Renal cortex interstitium (tissue), 11 donors: Measurements from ENCODE around the gene HAX1. TPM values are rescaled to one million over a fixed set of nuclear protein-coding genes. Genes with fewer than 3 reads are reported as not detected.
"Not testable (repeated sequence)": the region's sequence is repeated elsewhere in the genome, so short reads cannot be mapped to it uniquely, and the experiment has no call there.

Source experiments
- DNase-seq, 11 donors: peaks; one replicate each; pipeline ENCODE4 v3.0.0-alpha.2; 2013; ENCODE audit warnings: low read depth in 9 of 11, low spot score in 4 of 11; ENCODE audit errors: extremely low read depth in 1 of 11
- polyA plus RNA-seq, 3 donors: library from polyadenylated mRNA; unstranded; fragments of 120-200 nt; gene quantifications; one replicate each; pipeline ENCODE4 v1.2.1, GENCODE V29; 2013; ENCODE audit not compliant: insufficient read length in 3 of 3

Gene HAX1
- polyA plus RNA-seq, 3 donors, result 77.6 to 83.4 (median 79.7) TPM

- DNase-seq, result no peak
These were observed 8.7 kb upstream of the HAX1 start for GRCh38 chr1:154263465-154264332.

DNA sequence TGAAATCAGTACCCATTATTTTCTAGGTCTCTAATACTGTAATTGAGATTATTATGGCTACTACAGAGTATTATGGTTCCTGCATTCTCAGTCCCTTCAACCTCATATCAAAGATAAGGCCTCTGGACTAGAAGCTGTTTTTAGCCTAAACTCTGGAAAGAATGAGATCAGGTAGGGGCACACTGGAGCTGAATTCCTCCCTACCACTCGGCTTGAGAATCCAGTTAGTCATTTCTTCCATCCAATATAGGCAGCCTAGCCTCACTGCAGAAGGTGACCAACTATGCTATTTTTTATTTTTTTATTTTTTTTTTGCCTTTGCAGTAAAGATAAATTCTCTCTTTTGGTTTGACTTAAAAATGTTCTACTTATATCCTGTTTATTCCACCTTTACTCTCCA, 8.0 kb upstream of the HAX1 start:
- DNase-seq, result no peak

- no peak for DNase-seq
These were observed 6.8 kb upstream of the HAX1 start for GRCh38 chr1:154265586-154265985.

DNA sequence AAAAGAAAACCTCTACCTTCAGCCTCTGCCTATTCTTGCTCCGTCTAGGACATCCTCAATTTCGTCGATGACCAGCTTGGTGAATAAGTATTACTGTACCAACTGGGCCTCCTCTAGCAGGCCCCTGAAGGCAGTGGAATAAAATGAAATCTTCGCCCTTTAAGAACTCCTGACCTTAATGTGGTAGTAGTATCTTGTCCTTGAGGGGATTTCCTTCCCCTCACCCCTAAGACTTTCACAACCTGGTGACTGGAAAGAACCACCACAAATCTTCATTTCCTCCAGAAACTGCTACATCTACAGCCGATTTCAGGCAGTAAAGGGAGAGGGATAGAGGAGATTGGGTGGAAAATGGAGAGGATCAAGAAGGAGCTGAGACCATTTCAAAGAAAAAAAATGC, 1.6 kb upstream of the HAX1 start:
- DNase-seq, result no peak

GRCh38 chr1:154272999-154273563, 652 bp downstream of the HAX1 start:
- no peak for DNase-seq

GRCh38 chr1:154276797-154277196, 4.4 kb downstream of the HAX1 start:
- DNase-seq, result no peak

DNA sequence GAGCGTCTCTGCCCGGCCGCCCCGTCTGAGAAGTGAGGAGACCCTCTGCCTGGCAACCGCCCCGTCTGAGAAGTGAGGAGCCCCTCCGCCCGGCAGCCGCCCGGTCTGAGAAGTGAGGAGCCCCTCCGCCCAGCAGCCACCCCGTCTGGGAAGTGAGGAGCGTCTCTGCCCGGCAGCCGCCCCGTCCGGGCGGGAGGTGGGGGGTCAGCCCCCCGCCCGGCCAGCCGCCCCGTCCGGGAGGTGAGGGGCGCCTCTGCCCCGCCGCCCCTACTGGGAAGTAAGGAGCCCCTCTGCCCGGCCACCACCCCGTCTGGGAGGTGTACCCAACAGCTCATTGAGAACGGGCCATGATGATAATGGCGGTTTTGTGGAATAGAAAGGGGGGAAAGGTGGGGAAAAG, 15.2 kb downstream of the HAX1 start:
- not testable (repeated sequence) for DNase-seq

GRCh38 chr1:154288661-154289060, 16.2 kb downstream of the HAX1 start:
- no peak for DNase-seq

DNA sequence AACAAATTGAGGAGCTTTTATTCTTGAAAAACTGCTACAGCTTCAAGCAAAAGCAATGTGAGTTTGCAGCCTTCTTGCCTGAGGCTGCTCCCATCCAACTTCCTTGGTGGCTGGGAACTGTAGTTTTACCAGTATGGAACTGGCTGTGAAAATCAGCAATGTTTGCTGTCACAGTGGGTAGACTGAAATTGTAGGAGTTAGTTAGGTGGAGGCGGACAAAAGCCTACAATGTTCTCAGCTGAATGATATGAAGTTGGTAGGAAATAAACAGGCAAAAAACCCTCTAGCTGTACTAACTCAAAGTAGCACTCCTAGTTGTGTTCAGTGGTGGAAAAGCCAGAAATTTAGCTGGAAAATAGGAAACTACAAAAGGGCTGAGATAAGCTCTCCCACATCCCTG, 18.5 kb downstream of the HAX1 start:
- no peak for DNase-seq

DNA sequence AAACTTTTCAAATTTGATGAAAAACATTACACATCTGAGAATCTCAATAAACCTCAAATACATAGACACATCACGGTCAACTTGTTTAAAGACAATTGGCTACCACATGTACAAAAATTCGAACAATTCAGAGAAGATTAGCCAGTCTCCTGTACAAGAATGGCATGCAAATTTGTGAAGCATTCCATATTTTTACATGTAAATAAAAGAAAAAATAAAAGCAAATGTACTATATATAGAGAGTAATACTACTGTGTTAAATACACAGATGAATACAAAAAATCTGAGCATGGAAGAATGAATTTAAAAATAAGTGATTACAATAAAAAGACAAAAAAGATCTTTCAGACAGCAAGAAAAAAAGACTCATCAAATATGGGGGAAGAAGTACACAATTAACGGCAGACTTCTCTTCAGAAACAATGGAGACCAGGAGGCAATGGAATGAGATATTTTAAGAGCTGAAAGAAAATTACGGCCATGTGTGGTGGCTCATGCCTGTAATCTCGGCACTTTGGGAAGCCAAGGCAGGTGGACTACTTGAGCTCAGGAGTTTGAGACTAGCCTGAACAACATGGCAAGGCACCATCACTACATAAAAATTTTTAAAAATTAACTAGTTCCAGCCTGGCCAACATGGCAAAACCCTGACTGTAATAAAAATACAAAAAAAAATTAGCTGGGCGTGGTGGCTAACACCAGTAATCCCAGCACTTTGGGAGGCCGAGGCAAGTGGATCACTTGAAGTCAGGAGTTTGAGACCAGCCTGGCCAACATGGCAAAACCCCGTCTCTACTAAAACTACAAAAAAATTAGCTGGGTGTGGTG, 23.2 kb downstream of the HAX1 start:
- no peak for DNase-seq

GRCh38 chr1:154301582-154301981, 29.2 kb downstream of the HAX1 start:
- no peak for DNase-seq

GRCh38 chr1:154304664-154305337, 32.4 kb downstream of the HAX1 start:
- no peak for DNase-seq

DNA sequence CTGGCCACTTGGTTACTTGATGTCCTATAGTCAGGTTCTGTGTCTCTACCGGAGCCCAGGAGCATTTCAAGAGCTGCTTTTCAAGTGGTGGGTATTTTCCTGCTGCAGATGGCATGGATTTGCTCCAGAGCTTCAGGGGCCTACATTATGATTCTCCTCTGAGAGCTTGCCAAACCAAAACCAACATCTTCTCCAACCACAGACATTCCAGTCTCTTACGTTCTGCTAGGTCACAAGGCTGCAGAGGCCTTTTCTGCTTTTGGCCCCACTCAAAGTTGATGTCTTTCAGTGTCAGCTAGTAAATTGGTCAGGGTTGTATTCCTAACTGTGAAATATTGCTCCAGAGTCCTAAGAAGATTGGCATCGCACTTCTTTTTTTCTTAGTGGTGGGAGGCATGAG, 33.7 kb downstream of the HAX1 start:
- no peak for DNase-seq

GRCh38 chr1:154307670-154308270, 35.3 kb downstream of the HAX1 start:
- not testable (repeated sequence) for DNase-seq

DNA sequence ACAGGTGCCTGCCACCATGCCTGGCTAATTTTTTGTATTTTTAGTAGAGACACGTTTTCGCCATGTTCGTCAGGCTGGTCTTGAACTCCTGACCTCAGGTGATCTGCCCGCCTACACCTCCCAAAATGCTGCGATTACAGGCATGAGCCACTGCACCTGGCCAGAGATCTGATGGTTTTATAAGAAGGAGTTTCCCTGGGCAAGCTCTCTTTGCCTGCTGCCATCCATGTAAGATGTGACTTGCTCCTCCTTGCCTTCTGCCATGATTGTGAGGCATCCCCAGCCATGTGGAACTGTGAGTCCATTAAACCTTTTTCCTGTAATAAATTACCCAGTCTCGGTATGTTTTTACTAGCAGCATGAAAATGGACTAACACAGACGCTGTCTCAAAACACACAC, 36.7 kb downstream of the HAX1 start:
- not testable (repeated sequence) for DNase-seq

- DNase-seq, result not testable (repeated sequence)
These were observed 40.0 kb downstream of the HAX1 start for GRCh38 chr1:154312229-154313065.

- no peak for DNase-seq
These were observed 40.6 kb downstream of the HAX1 start for GRCh38 chr1:154313066-154313356.

GRCh38 chr1:154314226-154314625, 41.8 kb downstream of the HAX1 start:
- not testable (repeated sequence) for DNase-seq
